ENCODE data around the gene SUV39H2. TPM values are rescaled to one million over a fixed set of nuclear protein-coding genes. Genes with fewer than 3 reads are reported as not detected.

SUV39H2 gene
- total and polyA plus RNA-seq, 10 of the 15 experiments (the other 5 are each of a cell fraction or from before 2014, with no cell fraction given) = 24.3 to 41.1 (median 30.0) TPM

DNA sequence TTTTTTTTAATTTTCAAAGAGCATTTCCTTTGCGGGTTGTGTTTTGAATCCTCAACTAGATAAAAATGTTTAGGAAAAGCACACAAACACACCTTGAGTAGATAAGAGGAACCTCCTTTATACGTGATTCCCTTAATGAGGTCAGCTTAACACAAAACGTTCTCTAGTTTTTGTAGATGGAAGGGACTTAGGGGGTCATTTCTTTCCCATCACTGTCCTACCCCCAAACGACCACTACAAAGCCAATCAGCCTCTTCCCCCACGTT, 1.2 kb downstream of the SUV39H2 start:
- SMC1A ChIA-PET (ENCODE audit: uncharacterized antibody, unreplicated experiment) = interaction anchor here (0.6 to 5.2 kb wide), 7 partner anchors 10 to 75 kb away, joined by 3 to 23 read pairs (median 5); partner anchors contain the start of genes CDNF, DCLRE1C, HSPA14 and MSANTD7
- H3K9ac ChIP-seq (ENCODE audit: control insufficient read depth, insufficient read depth, low read length) = peak overlapping the region; percentile 84; the same call in 1 of the 2 replicates
- H3K27ac ChIP-seq (ENCODE audit: control insufficient read depth, insufficient read depth) = 0 out of 2 replicates have a peak overlapping the region, but pooled peaks have one; percentile 22
- DNase-seq (ENCODE audit: low read depth, low spot score) (no peak), FAIRE-seq (no peak), ATAC-seq (no peak)
- H3K9me3 ChIP-seq (replicated peaks; ENCODE audit: control insufficient read depth, insufficient read depth, low read length) = no peaks in the 10 kb centered on the region
- peak overlapping the region; percentile 89 for H3K4me3 ChIP-seq
- RAD21 ChIA-PET (ENCODE audit: unreplicated experiment) = interaction anchor here (1.4 kb wide), 1 partner anchor 73 kb away, joined by 5 read pairs; no protein-coding TSS in a partner anchor
- H3K79me2 ChIP-seq (ENCODE audit: control insufficient read depth, insufficient read depth, low read length) = peaks cover 74% of the 10 kb centered on the region
- H3K4me1 ChIP-seq (ENCODE audit: control insufficient read depth, insufficient read depth, low read length) = peaks cover 5% of the 10 kb centered on the region; the same call in 1 of the 2 replicates
- POLR2A ChIA-PET = interaction anchor here (0.6 to 1.5 kb wide), 4 partner anchors 9 to 214 kb away, joined by 3 to 7 read pairs (median 4); partner anchors contain the start of genes CDNF, HSPA14 and MSANTD7
- intact Hi-C loops (cut with micrococcal nuclease; ENCODE audit: unreplicated experiment) (loop anchor here (2.0 to 10.0 kb wide), 4 partner anchors 43 to 225 kb away; partner anchors contain the start of genes CDNF, HSPA14, MEIG1 and MSANTD7), in situ Hi-C loops (cut with MboI) (no loop called here)
- WGBS (ENCODE audit: insufficient coverage, insufficient replicate concordance, low lambda C conversion rate, missing lambda C conversion rate) = 2% methylated on average over 5 of the region's 5 CpGs
- H2AFZ ChIP-seq (ENCODE audit: control insufficient read depth, low read depth, low read length) = no peak overlapping the region
- TF ChIP-seq ZNF384 (IDR thresholded peaks at IDR 0.05; ENCODE audit: borderline replicate concordance, low read depth, low read length) (0 out of 2 replicates have a peak, but pooled peaks have one; percentile 21), MEF2A (IDR thresholded peaks at IDR 0.05; ENCODE audit: insufficient read depth, low read depth, low read length) (no peak), ZNF592 (IDR thresholded peaks at IDR 0.05) (no peak), TAF1 (IDR thresholded peaks at IDR 0.05; ENCODE audit: borderline replicate concordance, low read depth, low read length) (no peak)
- TF ChIP-seq, protein P1, sequence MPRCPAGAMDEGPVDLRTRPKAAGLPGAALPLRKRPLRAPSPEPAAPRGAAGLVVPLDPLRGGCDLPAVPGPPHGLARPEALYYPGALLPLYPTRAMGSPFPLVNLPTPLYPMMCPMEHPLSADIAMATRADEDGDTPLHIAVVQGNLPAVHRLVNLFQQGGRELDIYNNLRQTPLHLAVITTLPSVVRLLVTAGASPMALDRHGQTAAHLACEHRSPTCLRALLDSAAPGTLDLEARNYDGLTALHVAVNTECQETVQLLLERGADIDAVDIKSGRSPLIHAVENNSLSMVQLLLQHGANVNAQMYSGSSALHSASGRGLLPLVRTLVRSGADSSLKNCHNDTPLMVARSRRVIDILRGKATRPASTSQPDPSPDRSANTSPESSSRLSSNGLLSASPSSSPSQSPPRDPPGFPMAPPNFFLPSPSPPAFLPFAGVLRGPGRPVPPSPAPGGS (IDR thresholded peaks at IDR 0.05; ENCODE audit: borderline replicate concordance, insufficient read depth, low read depth, low read length, poor library complexity, severe bottlenecking) = no peak
- no peaks in the 10 kb centered on the region for H3K27me3 ChIP-seq (replicated peaks in 1 of 2; ENCODE audit: control insufficient read depth in 2 of 2, insufficient read depth in 2 of 2, low read length in 1 of 2)
- H3K4me2 ChIP-seq (ENCODE audit: control insufficient read depth, insufficient read depth) = peak overlapping the region; percentile 72
- CTCF ChIA-PET = interaction anchor here (0.6 to 3.8 kb wide), 9 partner anchors 10 to 292 kb away, joined by 3 to 17 read pairs (median 4); partner anchors contain the start of genes CDNF, DCLRE1C, HSPA14 and MSANTD7
- H4K20me1 ChIP-seq (ENCODE audit: control insufficient read depth, insufficient read depth) = no peaks in the 10 kb centered on the region
- BruUV-seq (replicated peaks) = no TSS peak
- H3K36me3 ChIP-seq (ENCODE audit: control insufficient read depth in 2 of 2, insufficient read depth in 2 of 2, low read length in 1 of 2) = peaks cover 0 to 6% of the 10 kb centered on the region in 2 experiments; a peak in 1 of 4 replicates

All from GM12878 (cell line).